K562 (cell line): ENCODE data around the gene PQBP1. TPM values are rescaled to one million over a fixed set of nuclear protein-coding genes. Genes with fewer than 3 reads are reported as not detected.
A peak's percentile ranks its signal among the peaks of the same experiment; 100 is the strongest.

Experiments used
- ATAC-seq: fragments of 200-7000 bp; cut with Tn5 transposase; 3 replicates; pipeline ENCODE4 v1.9.1; 2020; ENCODE audit warnings: moderate library complexity
- BruUV-seq: library from RNA; stranded (reverse); fragments of 400-500 nt; replicated peaks from 2 replicates; lab custom pipeline; 2021; lab: Mats Ljungman, UMichigan
- CTCF ChIA-PET: fragments of 300-600 bp; formaldehyde crosslinking; extraction: SDS; loops from one replicate; lab custom pipeline; 2021; ENCODE audit warnings: low intra/inter-chr PET ratio; lab: Yijun Ruan, JAX
- POLR2A ChIA-PET: fragments of 300-600, 350-650 bp; sonication (Branson Sonifier 250); formaldehyde crosslinking; extraction: SDS; loops from one replicate; lab custom pipeline; 2021; ENCODE audit warnings: antibody characterized with exemption, inconsistent platforms; lab: Yijun Ruan, JAX
- DNase-seq, 4 experiments: peaks; one replicate each; pipeline versions ENCODE4 v3.0.0 to v3.0.0-alpha.2; 2011 to 2018; ENCODE audit warnings: low spot score in 3 of 4, mixed read lengths in 3 of 4; ENCODE audit errors: extremely low read depth in 1 of 4
- FAIRE-seq: peaks from 2 replicates; lab custom pipeline; 2011; peaks lifted over from hg19 to GRCh38; lab: Jason Lieb, UNC
- H2AFZ ChIP-seq: 2 replicates; pipeline ENCODE4 v1.6.0; 2011; ENCODE audit warnings: low read depth, low read length, control low read depth, inconsistent platforms
- H3K27ac ChIP-seq: fragments of 200-600 bp; 3 replicates; pipeline ENCODE4 v1.8.0; 2011; ENCODE audit warnings: low read depth, mild to moderate bottlenecking, control low read depth, inconsistent platforms, low read length, moderate library complexity, mixed read lengths; ENCODE audit errors: extremely low read depth
- H3K27me3 ChIP-seq, 2 experiments: fragments of 300-600 bp in 1 of 2; 2 replicates in 1 of 2; 3 replicates in 1 of 2; pipeline versions ENCODE4 v1.6.0 to v1.8.0; 2011; ENCODE audit warnings: inconsistent platforms in 2 of 2, low read length in 2 of 2, mild to moderate bottlenecking in 1 of 2, mixed read lengths in 1 of 2, moderate library complexity in 1 of 2; ENCODE audit not compliant: control insufficient read depth in 2 of 2, insufficient read depth in 2 of 2
- H3K36me3 ChIP-seq: fragments of 300-600 bp; 3 replicates; pipeline ENCODE4 v1.8.0; 2011; ENCODE audit warnings: mild to moderate bottlenecking, low read length, inconsistent platforms; ENCODE audit not compliant: control insufficient read depth, insufficient read depth
- H3K4me1 ChIP-seq, 2 experiments: fragments of 200-600 bp in 1 of 2; replicated peaks in 1 of 2; 2 replicates in 1 of 2; 3 replicates in 1 of 2; pipeline versions ENCODE4 v1.5.1 to v1.8.0; 2011; ENCODE audit warnings: inconsistent platforms in 2 of 2, low read length in 2 of 2, mild to moderate bottlenecking in 1 of 2, mixed read lengths in 1 of 2, moderate library complexity in 1 of 2; ENCODE audit not compliant: control insufficient read depth in 2 of 2, insufficient read depth in 2 of 2
- H3K4me2 ChIP-seq: 2 replicates; pipeline ENCODE4 v1.6.1; 2011; ENCODE audit warnings: low read length, control low read depth, inconsistent platforms, mixed read lengths; ENCODE audit not compliant: insufficient read depth
- H3K4me3 ChIP-seq: fragments of 200-600 bp; sonication (generic), shearing (Covaris generic); 2 replicates; pipeline ENCODE4 v1.5.1; 2016; ENCODE audit warnings: control low read depth, inconsistent platforms
- H3K79me2 ChIP-seq: fragments of 200-600 bp; 3 replicates; pipeline ENCODE4 v1.8.0; 2011; ENCODE audit warnings: low read length, inconsistent platforms; ENCODE audit not compliant: control insufficient read depth, insufficient read depth
- H3K9ac ChIP-seq, 2 experiments: 2 replicates each; pipeline versions ENCODE4 v1.6.0 to v1.6.1; 2011; ENCODE audit warnings: low read depth in 2 of 2, low read length in 2 of 2, control low read depth in 1 of 2, inconsistent platforms in 1 of 2, mild to moderate bottlenecking in 1 of 2, mixed read lengths in 1 of 2; ENCODE audit not compliant: insufficient read depth in 1 of 2
- H3K9me1 ChIP-seq: one replicate; pipeline ENCODE4 v1.6.0; 2011; ENCODE audit warnings: inconsistent platforms, mild to moderate bottlenecking, low read length, moderate library complexity; ENCODE audit not compliant: control insufficient read depth, insufficient read depth
- H3K9me3 ChIP-seq: replicated peaks from 2 replicates; pipeline ENCODE4 v1.5.1; 2011; ENCODE audit warnings: low read depth, low read length, inconsistent platforms; ENCODE audit not compliant: control insufficient read depth, insufficient read depth
- H4K20me1 ChIP-seq: replicated peaks from 2 replicates; pipeline ENCODE4 v1.6.1; 2011; ENCODE audit warnings: low read length, inconsistent platforms, mixed read lengths; ENCODE audit not compliant: control insufficient read depth, insufficient read depth
- AFF4 ChIP-seq: sonication (generic); formaldehyde crosslinking; IDR thresholded peaks from 2 replicates; pipeline ENCODE4 v1.8.0; 2023; ENCODE audit warnings: mild to moderate bottlenecking, missing genetic modification reagents
- CBFB ChIP-seq: sonication (generic); formaldehyde crosslinking; IDR thresholded peaks from 2 replicates; pipeline ENCODE4 v1.4.0; 2020; ENCODE audit warnings: mild to moderate bottlenecking, missing genetic modification reagents
- HNRNPH1 ChIP-seq: fragments of 200-400 bp; formaldehyde crosslinking; optimal IDR thresholded peaks from 2 replicates; pipeline ENCODE3; 2017; ENCODE audit warnings: low read depth, mild to moderate bottlenecking, low read length, moderate library complexity
- JUN ChIP-seq, 2 experiments: sonication (generic) in 1 of 2; formaldehyde crosslinking in 1 of 2; IDR thresholded peaks; 2 replicates each; pipeline versions ENCODE4 v1.6.1 to v1.8.0; 2012 to 2022; ENCODE audit warnings: borderline replicate concordance in 2 of 2, mild to moderate bottlenecking in 2 of 2, improper control_type of control experiment in 1 of 2, low read depth in 1 of 2, low read length in 1 of 2, missing genetic modification reagents in 1 of 2
- MBD2 ChIP-seq: sonication (generic); IDR thresholded peaks from 2 replicates; pipeline ENCODE4 v1.6.1; 2016; ENCODE audit warnings: low read depth, borderline replicate concordance
- ZNF717 ChIP-seq: fragments of 250-450 bp; sonication (Bioruptor Pico); IDR thresholded peaks from 2 replicates; pipeline ENCODE4 v1.5.0; 2021
- WGBS: fragments of 100-300 bp; shearing (Covaris generic); methylation state at CpG from one replicate; pipeline ENCODE4 v1.1.6; 2016; ENCODE audit warnings: low coverage, mixed read lengths; ENCODE audit not compliant: insufficient coverage; ENCODE audit errors: missing lambda C conversion rate; 5-methylcytosine and 5-hydroxymethylcytosine counted together
- in situ Hi-C: fragments of 300-500 bp; cut with MboI; formaldehyde crosslinking; loops from 4 replicates; pipeline ENCODE4 v1.15.0; 2018; ENCODE audit warnings: inconsistent platforms, mixed read lengths
- intact Hi-C: fragments of 100-400 bp; cut with micrococcal nuclease; formaldehyde crosslinking; loops from 2 replicates; pipeline ENCODE4 v1.14.2; 2022
- polyA plus RNA-seq, 8 experiments: library from polyadenylated mRNA; depleted of rRNA in 4 of 8; stranded (reverse) in 5 of 8; unstranded in 3 of 8; fragments of >200 nt; fragmentation: Nextera tagmentation in 2 of 8; fragmentation: Illumina TruSeq in 1 of 8; extraction: Ambion mirVana in 2 of 8; extraction: Trizol in 1 of 8; gene quantifications; 2 replicates each; pipeline versions ENCODE4 v1.2.1 to v1.2.3, GENCODE V29; 2011 to 2014; ENCODE audit warnings: inconsistent platforms in 1 of 8, missing spikeins in 1 of 8
- total RNA-seq, 7 experiments: library from RNA; depleted of rRNA in 6 of 7; stranded (reverse); fragments of >200 nt in 6 of 7; fragmentation: Illumina TruSeq in 2 of 7; extraction: Trizol in 2 of 7; gene quantifications; 2 replicates each; pipeline versions ENCODE4 v1.2.1 to v1.2.3, GENCODE V29; 2011 to 2021; ENCODE audit warnings: low replicate concordance in 1 of 7
- TF ChIP-seq, protein P1 (sequence below): sonication (generic); formaldehyde crosslinking; IDR thresholded peaks from 2 replicates; pipeline ENCODE4 v1.8.0; 2022; ENCODE audit warnings: mild to moderate bottlenecking, missing genetic modification reagents

PQBP1 gene
- total and polyA plus RNA-seq, 9 of the 15 experiments (the other 6 are each of a cell fraction or from before 2014, with no cell fraction given): 41.3 to 262 (median 112) TPM

GRCh38 chrX:48920718-48921104 is 23.0 kb downstream of the PQBP1 start:
- ChIA-PET POLR2A (no interaction called here), CTCF (no interaction called here)
- H3K27me3 ChIP-seq: no peaks in the 10 kb centered on the region; a peak in 1 of 5 replicates
- in situ Hi-C loops (no loop called here), intact Hi-C loops (loop anchor here (1.0 kb wide), 1 partner anchor 123 kb away; the partner anchor contains the start of gene TFE3)
- peaks cover 21 to 28% of the 10 kb centered on the region in 2 experiments; a peak in 4 of 5 replicates for H3K4me1 ChIP-seq
- H3K4me2 ChIP-seq: peak overlapping the region; percentile 97
- WGBS: 71% methylated on average over 4 of the region's 4 CpGs
- FAIRE-seq (no peak), ATAC-seq (no peak), DNase-seq (no peak)
- peak overlapping the region; percentile 77; the same call in 2 of the 3 replicates for H3K27ac ChIP-seq
- no peak overlapping the region for H3K4me3 ChIP-seq
- no peaks in the 10 kb centered on the region for H3K9me1 ChIP-seq
- no peak overlapping the region for H3K9ac ChIP-seq
- peaks cover 15% of the 10 kb centered on the region for H4K20me1 ChIP-seq
- peaks cover 55% of the 10 kb centered on the region for H3K36me3 ChIP-seq
- no peak overlapping the region for H2AFZ ChIP-seq
- no peaks in the 10 kb centered on the region for H3K9me3 ChIP-seq
- peaks cover 48% of the 10 kb centered on the region for H3K79me2 ChIP-seq
- no peak for TF ChIP-seq JUN (IDR thresholded peaks at IDR 0.05; ENCODE audit: borderline replicate concordance, low read depth, low read length)
- 0 out of 2 replicates have a peak, but pooled peaks have one; percentile 5 for TF ChIP-seq JUN (CRISPR knock-in tag; IDR thresholded peaks at IDR 0.05; ENCODE audit: borderline replicate concordance)
- TF ChIP-seq MBD2: no peak
- no TSS peak for BruUV-seq

GRCh38 chrX:48923771-48924170 is 26.0 kb downstream of the PQBP1 start:
- BruUV-seq: no TSS peak
- H3K4me2 ChIP-seq: no peak overlapping the region
- H3K27ac ChIP-seq: no peak overlapping the region
- FAIRE-seq (no peak), DNase-seq (no peak), ATAC-seq (no peak)
- H3K4me1 ChIP-seq: peaks cover 21% of the 10 kb centered on the region in 2 experiments; a peak in 4 of 5 replicates
- CTCF ChIA-PET: no interaction called here
- POLR2A ChIA-PET: interaction anchor here (0.6 kb wide), 1 partner anchor 25 kb away, joined by 3 read pairs; no protein-coding TSS in a partner anchor
- 94% methylated on average over 10 of the region's 13 CpGs for WGBS
- no peaks in the 10 kb centered on the region for H4K20me1 ChIP-seq
- H3K9me1 ChIP-seq: no peaks in the 10 kb centered on the region
- H2AFZ ChIP-seq: no peak overlapping the region
- H3K4me3 ChIP-seq: no peak overlapping the region
- in situ Hi-C loops: no loop called here
- peaks cover 63% of the 10 kb centered on the region for H3K36me3 ChIP-seq
- H3K9ac ChIP-seq: peak overlapping the region in 1 of 2 experiments; percentile 18; a peak in 1 of 4 replicates
- no peaks in the 10 kb centered on the region for H3K27me3 ChIP-seq
- intact Hi-C loops: no loop called here
- H3K79me2 ChIP-seq: peaks cover 19% of the 10 kb centered on the region
- no peaks in the 10 kb centered on the region for H3K9me3 ChIP-seq
- no peak for TF ChIP-seq ZNF717 (CRISPR knock-in tag)
- TF ChIP-seq HNRNPH1: no peak
- no peak for TF ChIP-seq CBFB
- TF ChIP-seq, protein P1, sequence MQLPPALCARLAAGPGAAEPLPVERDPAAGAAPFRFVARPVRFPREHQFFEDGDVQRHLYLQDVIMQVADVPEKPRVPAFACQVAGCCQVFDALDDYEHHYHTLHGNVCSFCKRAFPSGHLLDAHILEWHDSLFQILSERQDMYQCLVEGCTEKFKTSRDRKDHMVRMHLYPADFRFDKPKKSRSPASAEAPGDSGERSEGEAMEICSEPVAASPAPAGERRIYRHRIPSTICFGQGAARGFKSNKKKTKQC: no peak
- TF ChIP-seq AFF4: no peak
